SU-DHL-6 (cell line): ENCODE data around the gene ZGLP1.

Experiments
- H2AFZ ChIP-seq: fragments of 200-600 bp; sonication (generic); 2 replicates; pipeline ENCODE4 v1.6.1; 2014; ENCODE audit warnings: low read depth, mild to moderate bottlenecking, moderate library complexity, mixed read lengths, antibody characterized with exemption, low read length; ENCODE audit not compliant: severe bottlenecking
- H3F3A ChIP-seq: fragments of 200-600 bp; shearing (Covaris generic); 2 replicates; pipeline ENCODE4 v1.6.0; 2016; ENCODE audit warnings: antibody characterized with exemption, mild to moderate bottlenecking; ENCODE audit not compliant: insufficient read depth
- H3K27ac ChIP-seq: fragments of 200-600 bp; sonication (generic); 2 replicates; pipeline ENCODE4 v1.5.1; 2016; ENCODE audit warnings: low read depth, mild to moderate bottlenecking, low read length, moderate library complexity, mixed read lengths
- H3K27me3 ChIP-seq: fragments of 200-600 bp; sonication (generic), shearing (Covaris generic); 2 replicates; pipeline ENCODE4 v1.6.0; 2014; ENCODE audit warnings: mild to moderate bottlenecking, low read length
- H3K36me3 ChIP-seq: fragments of 200-600 bp; sonication (generic); 2 replicates; pipeline ENCODE4 v1.6.1; 2014; ENCODE audit warnings: mild to moderate bottlenecking, low read length, mixed read lengths
- H3K4me2 ChIP-seq: fragments of 300-600, 200-600 bp; shearing (Covaris generic), sonication (generic); 2 replicates; pipeline ENCODE4 v1.6.0; 2014; ENCODE audit warnings: low read length, low read depth, mild to moderate bottlenecking; ENCODE audit not compliant: poor library complexity, severe bottlenecking
- H3K4me3 ChIP-seq: fragments of 200-600 bp; sonication (generic); 2 replicates; pipeline ENCODE4 v1.5.1; 2014; ENCODE audit warnings: antibody characterized with exemption, low read length, mild to moderate bottlenecking, mixed read lengths; ENCODE audit not compliant: insufficient read depth, poor library complexity, severe bottlenecking
- H3K79me2 ChIP-seq: fragments of 200-600 bp; sonication (generic); 2 replicates; pipeline ENCODE4 v1.6.1; 2014; ENCODE audit warnings: mild to moderate bottlenecking, low read length, moderate library complexity; ENCODE audit not compliant: insufficient read depth
- H3K9ac ChIP-seq: fragments of 200-600 bp; sonication (generic); 2 replicates; pipeline ENCODE4 v1.7.0; 2014; ENCODE audit warnings: mild to moderate bottlenecking, low read length
- H3K9me2 ChIP-seq: fragments of 200-600 bp; sonication (generic); replicated peaks from 2 replicates; pipeline ENCODE4 v1.6.1; 2014; ENCODE audit warnings: low read length; ENCODE audit not compliant: insufficient read depth
- H3K9me3 ChIP-seq: fragments of 200-600 bp; sonication (generic); 2 replicates; pipeline ENCODE4 v1.6.1; 2014; ENCODE audit warnings: low read length, mixed read lengths; ENCODE audit not compliant: insufficient read depth
- H4K20me1 ChIP-seq: fragments of 200-600 bp; sonication (generic); 2 replicates; pipeline ENCODE4 v1.6.1; 2014; ENCODE audit warnings: low read depth, mild to moderate bottlenecking, antibody characterized with exemption, low read length, moderate library complexity, mixed read lengths
- CTCF ChIP-seq: fragments of 200-600 bp; sonication (generic); IDR thresholded peaks from one replicate; pipeline ENCODE4 v1.5.1; 2017; ENCODE audit warnings: antibody characterized with exemption, mild to moderate bottlenecking, low read length, moderate library complexity; ENCODE audit not compliant: insufficient read depth, poor library complexity, severe bottlenecking
- EZH2phosphoT487 ChIP-seq: fragments of 200-600 bp; sonication (generic), shearing (Covaris generic); conservative IDR thresholded peaks from 2 replicates; pipeline ENCODE4 v1.6.1; 2018; ENCODE audit warnings: mild to moderate bottlenecking, antibody characterized with exemption, low read length, moderate library complexity, mixed read lengths

Gene ZGLP1

GRCh38 chr19:10295847-10296591 lies 13.6 kb downstream of the ZGLP1 start:
- Histone ChIP-seq H3K4me3 (no peak overlapping the region), H3K36me3 (no peaks in the 10 kb centered on the region), H2AFZ (no peak overlapping the region), H3K4me2 (peak overlapping the region; percentile 49), H3K9ac (0 out of 2 replicates have a peak overlapping the region, but pooled peaks have one; percentile 14), H3K79me2 (no peaks in the 10 kb centered on the region), H3K9me3 (no peaks in the 10 kb centered on the region), H4K20me1 (no peaks in the 10 kb centered on the region), H3K9me2 (no peaks in the 10 kb centered on the region), H3F3A (no peaks in the 10 kb centered on the region), H3K27ac (no peak overlapping the region), H3K27me3 (no peaks in the 10 kb centered on the region)
- TF ChIP-seq CTCF (no peak), EZH2phosphoT487 (no peak)

GRCh38 chr19:10295305-10295846 lies 14.2 kb downstream of the ZGLP1 start:
- Histone ChIP-seq H3K27ac (no peak overlapping the region), H3K9me3 (no peaks in the 10 kb centered on the region), H3K9me2 (no peaks in the 10 kb centered on the region), H3K27me3 (no peaks in the 10 kb centered on the region), H3F3A (no peaks in the 10 kb centered on the region), H3K4me3 (no peak overlapping the region), H3K4me2 (peak overlapping the region; percentile 49), H4K20me1 (no peaks in the 10 kb centered on the region), H3K36me3 (no peaks in the 10 kb centered on the region), H2AFZ (no peak overlapping the region), H3K79me2 (no peaks in the 10 kb centered on the region), H3K9ac (0 out of 2 replicates have a peak overlapping the region, but pooled peaks have one; percentile 14)
- no peak for TF ChIP-seq EZH2phosphoT487
- TF ChIP-seq CTCF, result no peak

- H3K9me3 ChIP-seq, result no peaks in the 10 kb centered on the region
- no peak overlapping the region for H3K9ac ChIP-seq
- no peak overlapping the region for H3K4me2 ChIP-seq
- no peaks in the 10 kb centered on the region for H3K79me2 ChIP-seq
- H2AFZ ChIP-seq, result no peak overlapping the region
- no peaks in the 10 kb centered on the region for H3K27me3 ChIP-seq
- TF ChIP-seq CTCF (no peak), EZH2phosphoT487 (no peak)
- H3F3A ChIP-seq, result no peaks in the 10 kb centered on the region
- H3K4me3 ChIP-seq, result no peak overlapping the region
- no peaks in the 10 kb centered on the region for H3K36me3 ChIP-seq
- no peaks in the 10 kb centered on the region for H3K9me2 ChIP-seq
- H3K27ac ChIP-seq, result no peak overlapping the region
- no peaks in the 10 kb centered on the region for H4K20me1 ChIP-seq
Observed at GRCh38 chr19:10294368-10294697, 15.3 kb downstream of the ZGLP1 start.
